ENCODE measurements around the gene SH3GLB1. TPM values are rescaled to one million over a fixed set of nuclear protein-coding genes. Genes with fewer than 3 reads are reported as not detected.

SH3GLB1 gene
- total and polyA plus RNA-seq, 4 donors = 57.7 to 114 (median 89.6) TPM

- H3K4me1 ChIP-seq (ENCODE audit: control insufficient read depth, insufficient read depth, low read length) = no peaks in the 10 kb centered on the region
- no peaks in the 10 kb centered on the region for H3K9me3 ChIP-seq (ENCODE audit: control insufficient read depth, insufficient read depth, low read length)
- DNase-seq (ENCODE audit: low read depth in 4 of 6, low spot score in 6 of 6) = no peak
- 77% methylated on average over 2 of the region's 3 CpGs for WGBS (ENCODE audit: insufficient coverage)
- no peak overlapping the region for H3K27ac ChIP-seq (ENCODE audit: low read depth, low read length)
- H3K27me3 ChIP-seq (ENCODE audit: control insufficient read depth, insufficient read depth, low read length) = no peaks in the 10 kb centered on the region
- no peak overlapping the region for H3K4me3 ChIP-seq (ENCODE audit: low read depth, low read length)
- peaks cover 3% of the 10 kb centered on the region for H3K36me3 ChIP-seq (ENCODE audit: control insufficient read depth, insufficient read depth, low read length)
Measured at GRCh38 chr1:86714561-86715244, 10.3 kb downstream of the SH3GLB1 start.

- Histone ChIP-seq H3K27me3 (ENCODE audit: control insufficient read depth, insufficient read depth, low read length) (no peaks in the 10 kb centered on the region), H3K9me3 (ENCODE audit: control insufficient read depth, insufficient read depth, low read length) (no peaks in the 10 kb centered on the region), H3K4me1 (ENCODE audit: control insufficient read depth, insufficient read depth, low read length) (no peaks in the 10 kb centered on the region), H3K36me3 (ENCODE audit: control insufficient read depth, insufficient read depth, low read length) (peaks cover 6% of the 10 kb centered on the region), H3K27ac (ENCODE audit: low read depth, low read length) (no peak overlapping the region), H3K4me3 (ENCODE audit: low read depth, low read length) (no peak overlapping the region)
- no CpG with 5 or more reads among the region's 2 CpGs for WGBS (ENCODE audit: insufficient coverage)
- peak in 1 of 6 donors; percentile 18 for DNase-seq (ENCODE audit: low read depth in 4 of 6, low spot score in 6 of 6)
Measured at GRCh38 chr1:86718786-86719185, 14.4 kb downstream of the SH3GLB1 start.

GRCh38 chr1:86731416-86731815, 27.0 kb downstream of the SH3GLB1 start:
- Histone ChIP-seq H3K27me3 (ENCODE audit: control insufficient read depth, insufficient read depth, low read length) (no peaks in the 10 kb centered on the region), H3K36me3 (ENCODE audit: control insufficient read depth, insufficient read depth, low read length) (peaks cover 7% of the 10 kb centered on the region), H3K4me3 (ENCODE audit: low read depth, low read length) (no peak overlapping the region), H3K4me1 (ENCODE audit: control insufficient read depth, insufficient read depth, low read length) (no peaks in the 10 kb centered on the region), H3K9me3 (ENCODE audit: control insufficient read depth, insufficient read depth, low read length) (no peaks in the 10 kb centered on the region), H3K27ac (ENCODE audit: low read depth, low read length) (no peak overlapping the region)
- WGBS (ENCODE audit: insufficient coverage) = 100% methylated on average over 1 of the region's 1 CpG
- DNase-seq (ENCODE audit: low read depth in 4 of 6, low spot score in 6 of 6) = no peak

DNA sequence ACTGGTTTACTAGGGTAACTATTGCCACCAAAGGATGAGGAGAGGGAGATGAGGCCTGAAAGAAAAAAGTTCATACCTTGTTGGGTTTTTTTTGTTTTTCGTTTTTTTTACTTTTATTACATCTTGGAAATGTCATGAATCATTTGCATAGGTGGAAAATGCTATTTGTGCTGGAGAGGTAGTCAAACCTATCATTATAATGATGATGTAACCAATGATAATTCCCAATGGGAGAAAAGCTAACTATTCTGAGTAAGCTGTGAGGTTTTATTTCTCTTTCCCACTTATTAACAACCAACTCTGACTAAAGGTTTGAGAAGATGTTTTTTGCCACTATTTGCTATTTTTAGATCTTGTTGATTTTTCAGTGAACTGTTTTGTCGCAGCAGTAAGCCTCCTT, 29.0 kb downstream of the SH3GLB1 start:
- H3K4me1 ChIP-seq (ENCODE audit: control insufficient read depth, insufficient read depth, low read length) = no peaks in the 10 kb centered on the region
- WGBS (ENCODE audit: insufficient coverage) = no CpG with 5 or more reads among the region's 2 CpGs

GRCh38 chr1:86739648-86740509, 35.5 kb downstream of the SH3GLB1 start:
- Histone ChIP-seq H3K4me3 (ENCODE audit: low read depth, low read length) (no peak overlapping the region), H3K27ac (ENCODE audit: low read depth, low read length) (no peak overlapping the region), H3K27me3 (ENCODE audit: control insufficient read depth, insufficient read depth, low read length) (no peaks in the 10 kb centered on the region), H3K4me1 (ENCODE audit: control insufficient read depth, insufficient read depth, low read length) (no peaks in the 10 kb centered on the region), H3K9me3 (ENCODE audit: control insufficient read depth, insufficient read depth, low read length) (no peaks in the 10 kb centered on the region), H3K36me3 (ENCODE audit: control insufficient read depth, insufficient read depth, low read length) (peaks cover 24% of the 10 kb centered on the region)
- WGBS (ENCODE audit: insufficient coverage) = 90% methylated on average over 2 of the region's 3 CpGs
- no peak for DNase-seq (ENCODE audit: low read depth in 4 of 6, low spot score in 6 of 6)

More for the DNA sequence above, 29.0 kb downstream of the SH3GLB1 start:
- Histone ChIP-seq H3K27me3 (ENCODE audit: control insufficient read depth, insufficient read depth, low read length) (no peaks in the 10 kb centered on the region), H3K4me3 (ENCODE audit: low read depth, low read length) (no peak overlapping the region), H3K9me3 (ENCODE audit: control insufficient read depth, insufficient read depth, low read length) (no peaks in the 10 kb centered on the region), H3K36me3 (ENCODE audit: control insufficient read depth, insufficient read depth, low read length) (peaks cover 11% of the 10 kb centered on the region), H3K27ac (ENCODE audit: low read depth, low read length) (no peak overlapping the region)
- DNase-seq (ENCODE audit: low read depth in 4 of 6, low spot score in 6 of 6) = no peak

GRCh38 chr1:86741947-86742572, 37.7 kb downstream of the SH3GLB1 start:
- H3K27ac ChIP-seq (ENCODE audit: low read depth, low read length) = no peak overlapping the region
- DNase-seq (ENCODE audit: low read depth in 4 of 6, low spot score in 6 of 6) = peak in 2 of 6 donors; percentile 26 to 28

DNA sequence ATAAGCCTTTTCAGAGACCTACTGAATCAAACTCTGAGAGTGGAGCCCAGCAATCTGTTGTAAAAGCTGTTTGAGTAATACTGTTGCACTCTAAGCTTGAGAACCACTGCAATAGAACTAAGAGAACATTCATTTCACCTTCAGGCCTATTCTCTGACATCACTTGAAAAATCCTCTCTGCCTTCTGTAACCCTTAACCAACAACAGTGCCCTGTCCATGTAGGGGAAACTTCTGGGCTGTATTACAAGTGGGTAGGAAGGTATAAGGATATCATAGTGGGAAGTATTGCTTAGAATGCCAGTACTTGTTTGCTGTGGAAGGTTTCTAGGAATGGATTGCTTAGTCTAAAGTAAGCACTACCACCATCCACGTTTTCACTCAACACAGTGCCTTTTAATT, 42.9 kb downstream of the SH3GLB1 start:
- peaks cover 7% of the 10 kb centered on the region for H3K36me3 ChIP-seq (ENCODE audit: control insufficient read depth, insufficient read depth, low read length)
- 100% methylated on average over 1 of the region's 1 CpG for WGBS (ENCODE audit: insufficient coverage)

More at GRCh38 chr1:86741947-86742572, 37.7 kb downstream of the SH3GLB1 start:
- peaks cover 24% of the 10 kb centered on the region for H3K36me3 ChIP-seq (ENCODE audit: control insufficient read depth, insufficient read depth, low read length)
- H3K9me3 ChIP-seq (ENCODE audit: control insufficient read depth, insufficient read depth, low read length) = no peaks in the 10 kb centered on the region
- no peaks in the 10 kb centered on the region for H3K4me1 ChIP-seq (ENCODE audit: control insufficient read depth, insufficient read depth, low read length)
- H3K4me3 ChIP-seq (ENCODE audit: low read depth, low read length) = no peak overlapping the region
- no peaks in the 10 kb centered on the region for H3K27me3 ChIP-seq (ENCODE audit: control insufficient read depth, insufficient read depth, low read length)
- no CpG with 5 or more reads among the region's 6 CpGs for WGBS (ENCODE audit: insufficient coverage)

DNA sequence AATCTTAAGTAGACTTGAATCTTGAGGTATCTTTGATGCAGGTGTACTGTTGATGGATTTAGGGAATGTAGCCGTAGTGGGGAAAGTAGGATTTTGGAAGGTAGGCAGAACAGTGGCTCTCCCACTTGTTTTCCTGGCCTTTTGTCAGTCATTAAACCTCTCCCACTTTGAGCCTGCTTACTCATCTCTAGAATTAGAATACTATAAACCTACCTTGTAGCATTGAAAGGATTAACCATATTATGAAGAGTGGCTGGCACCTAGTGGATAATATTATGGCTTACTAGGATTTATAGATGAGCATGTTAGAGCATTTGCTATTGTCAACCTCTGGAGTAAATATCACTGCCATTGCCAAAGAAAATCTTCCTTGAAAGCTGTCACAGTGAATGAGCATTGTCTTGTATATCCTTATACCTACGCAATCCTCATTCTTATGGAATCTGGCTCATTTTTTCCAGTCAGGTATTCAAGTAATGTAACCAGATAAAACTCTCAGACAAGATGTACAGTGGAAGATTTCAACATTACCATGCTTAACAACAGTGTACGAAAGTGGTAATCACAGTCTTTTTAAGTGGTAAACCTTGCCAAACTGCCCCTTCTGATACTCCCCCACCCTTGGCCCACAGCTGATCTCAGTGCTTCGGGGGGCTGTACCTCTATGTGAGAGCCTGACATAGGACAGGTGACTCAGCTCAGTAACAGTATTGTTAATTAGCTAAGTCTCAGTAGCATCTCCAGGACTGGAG, 44.4 kb downstream of the SH3GLB1 start:
- H3K27me3 ChIP-seq (ENCODE audit: control insufficient read depth, insufficient read depth, low read length) = no peaks in the 10 kb centered on the region
- no peaks in the 10 kb centered on the region for H3K9me3 ChIP-seq (ENCODE audit: control insufficient read depth, insufficient read depth, low read length)
- H3K36me3 ChIP-seq (ENCODE audit: control insufficient read depth, insufficient read depth, low read length) = peaks cover 4% of the 10 kb centered on the region
- H3K4me3 ChIP-seq (ENCODE audit: low read depth, low read length) = no peak overlapping the region
- no peaks in the 10 kb centered on the region for H3K4me1 ChIP-seq (ENCODE audit: control insufficient read depth, insufficient read depth, low read length)
- H3K27ac ChIP-seq (ENCODE audit: low read depth, low read length) = no peak overlapping the region
- no CpG with 5 or more reads among the region's 4 CpGs for WGBS (ENCODE audit: insufficient coverage)
- DNase-seq (ENCODE audit: low read depth in 4 of 6, low spot score in 6 of 6) = no peak

More for the DNA sequence above, 42.9 kb downstream of the SH3GLB1 start:
- H3K4me1 ChIP-seq (ENCODE audit: control insufficient read depth, insufficient read depth, low read length) = no peaks in the 10 kb centered on the region
- no peak overlapping the region for H3K27ac ChIP-seq (ENCODE audit: low read depth, low read length)
- no peak overlapping the region for H3K4me3 ChIP-seq (ENCODE audit: low read depth, low read length)
- H3K9me3 ChIP-seq (ENCODE audit: control insufficient read depth, insufficient read depth, low read length) = no peaks in the 10 kb centered on the region
- H3K27me3 ChIP-seq (ENCODE audit: control insufficient read depth, insufficient read depth, low read length) = no peaks in the 10 kb centered on the region
- DNase-seq (ENCODE audit: low read depth in 4 of 6, low spot score in 6 of 6) = no peak

- Histone ChIP-seq H3K36me3 (ENCODE audit: control insufficient read depth, insufficient read depth, low read length) (peaks cover 4% of the 10 kb centered on the region), H3K27ac (ENCODE audit: low read depth, low read length) (no peak overlapping the region), H3K4me3 (ENCODE audit: low read depth, low read length) (no peak overlapping the region), H3K9me3 (ENCODE audit: control insufficient read depth, insufficient read depth, low read length) (no peaks in the 10 kb centered on the region), H3K4me1 (ENCODE audit: control insufficient read depth, insufficient read depth, low read length) (no peaks in the 10 kb centered on the region), H3K27me3 (ENCODE audit: control insufficient read depth, insufficient read depth, low read length) (no peaks in the 10 kb centered on the region)
- WGBS (ENCODE audit: insufficient coverage) = no CpG with 5 or more reads among the region's 1 CpG
- no peak for DNase-seq (ENCODE audit: low read depth in 4 of 6, low spot score in 6 of 6)
Measured at GRCh38 chr1:86750076-86750475, 45.7 kb downstream of the SH3GLB1 start.
